ENCODE measurements around the gene ETFRF1.

The ETFRF1 gene

GRCh38 chr12:25195056-25195971, at the start of gene ETFRF1, which contains the start of gene DNAI7:
Gene ETFRF1 (plus strand): TSS chr12:25195237. CDS start chr12:25203957, 8,720 bp downstream.
Gene DNAI7 (minus strand): TSS chr12:25195160. CDS start chr12:25195078, 82 bp downstream.
- DNase-seq, result peak; percentile 38 to 94 (median 84)

GRCh38 chr12:25146686-25147085, 48.4 kb upstream of the ETFRF1 start:
- no peak for DNase-seq

GRCh38 chr12:25151476-25151875, 43.6 kb upstream of the ETFRF1 start:
- DNase-seq, result no peak

GRCh38 chr12:25152055-25152454, 43.0 kb upstream of the ETFRF1 start:
- DNase-seq, result no peak

GRCh38 chr12:25155022-25155576, 39.9 kb upstream of the ETFRF1 start:
- no peak for DNase-seq

GRCh38 chr12:25156061-25156460, 39.0 kb upstream of the ETFRF1 start:
- DNase-seq, result no peak

- no peak for DNase-seq
Observed at GRCh38 chr12:25162866-25163265, 32.2 kb upstream of the ETFRF1 start.

- no peak for DNase-seq
Observed at GRCh38 chr12:25182765-25183164, 12.3 kb upstream of the ETFRF1 start.

- DNase-seq, result no peak
Observed at GRCh38 chr12:25184132-25184531, 10.9 kb upstream of the ETFRF1 start.

- no peak for DNase-seq
Observed at GRCh38 chr12:25186038-25186787, 8.8 kb upstream of the ETFRF1 start.

- no peak for DNase-seq
Observed at GRCh38 chr12:25186788-25187402, 8.1 kb upstream of the ETFRF1 start.

GRCh38 chr12:25187781-25188180, 7.3 kb upstream of the ETFRF1 start:
- no peak for DNase-seq

- DNase-seq, result no peak
Observed at GRCh38 chr12:25189656-25190055, 5.4 kb upstream of the ETFRF1 start.

- no peak for DNase-seq
Observed at GRCh38 chr12:25190793-25191192, 4.2 kb upstream of the ETFRF1 start.

- no peak for DNase-seq
Observed at GRCh38 chr12:25194214-25194613, 823 bp upstream of the ETFRF1 start.

GRCh38 chr12:25194722-25195055, 348 bp upstream of the ETFRF1 start:
- DNase-seq, result no peak

- no peak for DNase-seq
Observed at GRCh38 chr12:25197608-25198007, 2.6 kb downstream of the ETFRF1 start.

GRCh38 chr12:25200703-25201102, 5.7 kb downstream of the ETFRF1 start:
- DNase-seq, result no peak

- no peak for DNase-seq
Observed at GRCh38 chr12:25202137-25202536, 7.1 kb downstream of the ETFRF1 start.

GRCh38 chr12:25207411-25207810, 12.4 kb downstream of the ETFRF1 start:
- DNase-seq, result no peak

- no peak for DNase-seq
Observed at GRCh38 chr12:25207846-25208245, 12.8 kb downstream of the ETFRF1 start.

- DNase-seq, result no peak
Observed at GRCh38 chr12:25208554-25208953, 13.5 kb downstream of the ETFRF1 start.

- no peak for DNase-seq
Observed at GRCh38 chr12:25213338-25213737, 18.3 kb downstream of the ETFRF1 start.
